GM21526 (cell line): Measurements from ENCODE around the gene APOD.

Experiments used
- ATAC-seq: cut with Tn5 transposase; IDR thresholded peaks from one replicate; pipeline ENCODE4 v1.9.1; 2021; ENCODE audit warnings: moderate library complexity; ENCODE audit not compliant: unreplicated experiment, low FRiP score

APOD gene

DNA sequence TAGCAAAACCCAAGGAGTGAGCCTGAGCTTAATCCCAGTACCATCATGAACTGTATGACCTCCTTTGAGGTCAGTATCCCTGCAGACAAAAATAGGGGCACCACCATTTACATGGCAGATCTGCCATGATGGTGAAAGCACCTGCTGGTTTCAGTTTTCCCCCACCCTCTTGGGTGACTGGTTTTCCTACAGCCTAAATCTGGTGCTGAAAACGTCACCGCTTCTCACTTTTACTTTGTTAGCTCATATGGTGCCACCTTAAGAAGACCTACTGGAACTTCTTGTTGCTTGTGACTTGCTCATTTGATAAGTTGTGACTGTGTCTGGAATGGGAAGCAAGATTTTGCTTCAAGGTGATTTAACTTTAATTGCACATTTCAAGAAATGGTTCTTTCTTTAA lies 45.7 kb downstream of the APOD start:
- ATAC-seq, result peak; percentile 51

DNA sequence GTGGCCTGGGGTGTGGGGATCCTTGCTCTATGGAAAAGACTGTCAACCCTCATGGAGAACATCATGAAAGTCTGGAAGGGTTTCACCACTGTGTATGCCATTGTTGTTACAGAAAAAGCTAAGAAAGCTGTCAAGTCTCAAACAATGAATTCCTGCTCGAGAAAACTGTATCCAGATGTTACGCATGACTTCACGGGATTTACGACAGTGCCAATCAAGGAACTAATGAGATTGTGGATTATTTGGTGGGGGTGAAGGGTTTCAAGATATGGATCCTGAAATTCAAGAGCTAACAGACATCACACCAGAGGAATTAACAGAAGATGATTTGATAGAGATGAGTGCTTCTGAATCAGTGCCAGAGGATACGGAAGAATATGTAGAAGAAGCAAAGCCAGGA lies 48.4 kb downstream of the APOD start:
- no peak for ATAC-seq

DNA sequence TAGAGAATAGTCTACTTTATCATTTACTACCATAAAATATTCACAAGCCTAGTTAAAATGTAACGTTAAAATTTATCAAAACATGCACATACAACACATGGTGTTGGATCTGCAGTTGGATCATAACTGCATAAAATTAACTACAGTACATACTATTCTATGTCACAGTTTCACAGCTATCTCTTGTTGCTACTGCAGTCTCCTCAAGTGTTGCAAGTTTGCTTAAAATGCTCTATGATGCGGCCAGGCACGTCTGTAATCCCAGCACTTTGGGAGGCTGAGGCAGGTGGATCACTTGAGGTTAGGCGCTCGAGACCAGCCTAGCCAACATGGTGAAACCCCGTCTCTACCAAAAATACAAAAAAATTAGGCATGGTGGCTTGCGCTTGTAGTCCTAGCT lies 50.9 kb downstream of the APOD start:
- ATAC-seq, result no peak

DNA sequence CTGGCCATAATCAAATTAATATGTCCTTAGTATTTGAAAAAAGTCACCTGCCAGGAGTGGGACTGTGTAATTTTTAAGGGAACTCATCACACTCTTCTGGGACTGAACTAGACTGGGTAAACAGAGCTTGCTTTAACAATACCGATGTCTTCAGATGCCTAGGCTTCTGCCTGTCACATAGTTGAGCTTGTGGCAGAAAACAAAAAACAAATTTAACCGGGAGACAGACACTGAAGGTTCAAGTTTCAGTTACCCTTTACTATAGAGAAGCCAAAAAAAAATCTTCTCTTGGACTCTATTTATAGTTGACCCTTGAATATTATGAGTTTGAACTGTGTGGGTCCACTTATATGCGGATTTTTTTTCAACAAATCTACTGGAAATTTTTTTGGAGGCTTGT lies 51.4 kb downstream of the APOD start:
- ATAC-seq, result no peak

DNA sequence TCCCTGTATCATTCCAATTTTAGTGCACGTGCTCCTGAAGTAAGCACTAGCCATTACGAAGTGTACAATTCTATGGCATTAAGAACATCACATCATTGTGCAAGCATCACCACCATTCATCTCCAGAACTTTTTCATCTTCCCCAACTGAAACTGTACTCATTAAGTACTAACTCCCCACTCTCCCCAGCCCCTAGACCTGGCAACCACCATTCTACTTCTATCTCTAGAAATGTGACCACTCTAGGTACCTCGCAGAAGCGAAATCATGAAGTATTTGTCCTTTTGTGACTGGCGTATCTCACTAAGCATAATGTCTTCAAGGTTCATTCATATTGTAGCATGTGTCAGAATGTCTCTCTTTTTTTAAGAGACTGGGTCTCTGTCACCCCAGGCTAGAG lies 52.1 kb downstream of the APOD start:
- ATAC-seq, result no peak

DNA sequence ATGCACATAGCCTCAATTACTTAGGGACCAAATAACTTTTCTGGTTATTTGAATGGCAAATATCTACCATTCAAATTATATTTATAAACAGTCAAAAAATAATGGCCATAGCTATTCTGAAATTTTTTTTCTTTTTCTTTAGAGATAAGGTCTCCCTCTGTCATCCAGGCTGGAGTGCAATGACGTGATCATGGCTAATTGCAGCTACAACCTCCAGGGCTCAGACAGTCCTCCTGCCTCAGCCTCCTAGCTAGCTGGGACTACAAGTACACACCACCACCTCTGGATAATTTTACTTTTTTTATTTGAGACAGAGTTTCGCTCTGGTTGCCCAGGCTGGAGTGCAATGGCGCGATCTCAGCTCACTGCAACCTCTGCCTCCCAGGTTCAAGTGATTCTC lies 57.2 kb downstream of the APOD start:
- no peak for ATAC-seq

DNA sequence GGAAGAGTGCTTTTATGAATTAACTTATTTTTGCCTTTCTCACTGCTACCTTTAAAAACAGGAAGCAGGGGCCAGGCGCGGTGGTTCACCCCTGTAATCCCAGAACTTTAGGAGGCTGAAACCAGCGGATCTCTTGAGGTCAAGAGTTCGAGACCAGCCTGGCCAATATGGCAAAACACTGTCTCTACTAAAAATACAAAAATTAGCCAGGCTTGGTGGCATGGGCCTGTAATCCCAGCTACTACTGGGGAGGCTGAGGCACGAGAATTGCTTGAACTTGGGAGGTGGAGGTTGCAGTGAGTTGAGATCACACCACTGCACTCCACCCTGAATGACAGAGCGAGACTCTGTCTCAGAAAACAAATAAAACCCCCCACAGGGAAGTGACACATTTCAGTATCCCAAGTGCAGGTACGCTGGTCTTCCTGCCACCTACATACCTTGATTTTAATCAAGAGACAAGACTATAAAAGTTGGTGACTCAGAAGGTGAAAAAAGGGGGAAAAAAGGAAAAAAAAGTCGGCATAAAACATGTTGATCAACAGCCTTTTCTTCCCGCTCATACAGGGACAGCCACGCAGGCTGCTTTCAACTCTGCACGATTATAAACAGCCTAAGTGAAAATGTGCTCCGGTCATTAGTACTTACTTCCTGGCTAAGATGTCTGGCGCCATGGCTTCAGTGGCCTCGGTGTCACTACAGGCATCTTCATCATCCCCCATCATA lies 59.4 kb downstream of the APOD start:
- no peak for ATAC-seq

DNA sequence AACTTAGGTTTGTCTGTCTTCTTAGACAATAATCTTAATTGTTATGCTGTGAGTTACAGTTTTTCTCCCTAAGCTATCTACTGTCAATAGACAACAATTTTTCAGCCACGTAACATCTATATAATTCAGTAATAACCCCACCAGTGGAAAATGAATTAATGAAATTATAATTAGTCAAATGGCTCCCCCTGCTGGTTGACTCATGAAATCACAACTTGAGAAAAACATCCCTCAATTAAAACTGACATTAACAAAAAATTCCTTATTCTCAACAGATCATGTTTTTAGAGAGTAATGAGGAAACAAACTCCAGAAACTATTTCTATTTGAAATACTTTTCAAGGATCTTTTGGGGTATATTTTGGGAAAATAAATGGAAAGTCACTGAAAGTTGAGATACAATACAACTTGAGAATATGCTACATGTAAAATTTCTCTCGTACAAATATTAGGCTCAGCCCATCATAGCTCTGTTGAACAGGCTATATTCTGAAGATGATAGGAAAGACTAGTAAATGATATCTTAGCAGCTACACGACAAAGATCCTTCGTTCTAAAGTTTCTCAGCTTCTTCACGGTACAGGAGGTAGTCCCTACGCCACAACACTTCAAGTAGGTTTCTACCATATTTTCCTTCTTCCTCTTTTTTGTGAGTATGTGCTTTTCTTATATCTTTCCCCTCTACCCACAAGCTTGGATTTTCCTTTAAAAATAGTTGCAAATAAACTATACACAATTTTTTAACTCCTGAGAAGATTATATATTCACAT lies 61.3 kb downstream of the APOD start:
- no peak for ATAC-seq
